ENCODE measurements around the gene SEPTIN1. TPM values are rescaled to one million over a fixed set of nuclear protein-coding genes. Genes with fewer than 3 reads are reported as not detected.
A peak's percentile ranks its signal among the peaks of the same experiment; 100 is the strongest.

The SEPTIN1 gene
- total RNA-seq, 1 experiment from 2014 or later, result 0.34 TPM

GRCh38 chr16:30416624-30417528 is 34.5 kb upstream of the SEPTIN1 start:
- DNase-seq, result no peak
- Histone ChIP-seq H3K9me3 (no peaks in the 10 kb centered on the region), H3K27me3 (replicated peaks; ENCODE audit: control insufficient read depth, insufficient read depth, low read length) (no peaks in the 10 kb centered on the region), H3K4me3 (ENCODE audit: low read depth, low read length) (peak overlapping the region; percentile 93), H3K36me3 (ENCODE audit: control insufficient read depth, insufficient read depth, low read length) (peaks cover 1% of the 10 kb centered on the region), H3K4me1 (peaks cover 11% of the 10 kb centered on the region; the same call in 1 of the 2 replicates)
- peak overlapping the region; percentile 57 for H3K27ac Mint-ChIP-seq (ENCODE audit: unreplicated experiment)
- peaks cover 37% of the 10 kb centered on the region for H3K36me3 Mint-ChIP-seq (ENCODE audit: insufficient read depth, unreplicated experiment)
- H3K27me3 Mint-ChIP-seq (ENCODE audit: insufficient read depth, unreplicated experiment), result no peaks in the 10 kb centered on the region
- intact Hi-C loops (cut with micrococcal nuclease; ENCODE audit: unreplicated experiment), result no loop called here
- no TSS peak for BruUV-seq (replicated peaks)
- no peaks in the 10 kb centered on the region for H3K9me3 Mint-ChIP-seq (ENCODE audit: unreplicated experiment)
- ChIA-PET POLR2A (interaction anchor here (0.7 to 1.6 kb wide), 10 partner anchors 10 to 242 kb away, joined by 3 to 27 read pairs (median 5); partner anchors contain the start of genes DCTPP1, FBRS, SEPHS2 and ZNF48), CTCF (interaction anchor here (0.6 to 2.2 kb wide), 11 partner anchors 7 to 372 kb away, joined by 3 to 49 read pairs (median 9); partner anchors contain the start of genes DCTPP1, PRR14, TBC1D10B and ZNF48)
- H3K4me1 Mint-ChIP-seq (ENCODE audit: low read depth, unreplicated experiment), result peaks cover 16% of the 10 kb centered on the region
- TF ChIP-seq, protein P1, sequence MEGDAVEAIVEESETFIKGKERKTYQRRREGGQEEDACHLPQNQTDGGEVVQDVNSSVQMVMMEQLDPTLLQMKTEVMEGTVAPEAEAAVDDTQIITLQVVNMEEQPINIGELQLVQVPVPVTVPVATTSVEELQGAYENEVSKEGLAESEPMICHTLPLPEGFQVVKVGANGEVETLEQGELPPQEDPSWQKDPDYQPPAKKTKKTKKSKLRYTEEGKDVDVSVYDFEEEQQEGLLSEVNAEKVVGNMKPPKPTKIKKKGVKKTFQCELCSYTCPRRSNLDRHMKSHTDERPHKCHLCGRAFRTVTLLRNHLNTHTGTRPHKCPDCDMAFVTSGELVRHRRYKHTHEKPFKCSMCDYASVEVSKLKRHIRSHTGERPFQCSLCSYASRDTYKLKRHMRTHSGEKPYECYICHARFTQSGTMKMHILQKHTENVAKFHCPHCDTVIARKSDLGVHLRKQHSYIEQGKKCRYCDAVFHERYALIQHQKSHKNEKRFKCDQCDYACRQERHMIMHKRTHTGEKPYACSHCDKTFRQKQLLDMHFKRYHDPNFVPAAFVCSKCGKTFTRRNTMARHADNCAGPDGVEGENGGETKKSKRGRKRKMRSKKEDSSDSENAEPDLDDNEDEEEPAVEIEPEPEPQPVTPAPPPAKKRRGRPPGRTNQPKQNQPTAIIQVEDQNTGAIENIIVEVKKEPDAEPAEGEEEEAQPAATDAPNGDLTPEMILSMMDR (IDR thresholded peaks at IDR 0.05; ENCODE audit: insufficient read depth in 1 of 2, low read depth in 1 of 2, low read length in 1 of 2, severe bottlenecking in 1 of 2, unreplicated experiment in 1 of 2), result no peak
- H3K4me3 Mint-ChIP-seq (ENCODE audit: unreplicated experiment), result peak overlapping the region; percentile 55

- Mint-ChIP-seq H3K4me1 (ENCODE audit: low read depth, unreplicated experiment) (peaks cover 16% of the 10 kb centered on the region), H3K27ac (ENCODE audit: unreplicated experiment) (no peak overlapping the region), H3K27me3 (ENCODE audit: insufficient read depth, unreplicated experiment) (no peaks in the 10 kb centered on the region), H3K36me3 (ENCODE audit: insufficient read depth, unreplicated experiment) (peaks cover 30% of the 10 kb centered on the region), H3K9me3 (ENCODE audit: unreplicated experiment) (no peaks in the 10 kb centered on the region), H3K4me3 (ENCODE audit: unreplicated experiment) (no peak overlapping the region)
- BruUV-seq (replicated peaks), result no TSS peak
- intact Hi-C loops (cut with micrococcal nuclease; ENCODE audit: unreplicated experiment), result no loop called here
- Histone ChIP-seq H3K36me3 (ENCODE audit: control insufficient read depth, insufficient read depth, low read length) (peaks cover 1% of the 10 kb centered on the region), H3K27me3 (replicated peaks; ENCODE audit: control insufficient read depth, insufficient read depth, low read length) (no peaks in the 10 kb centered on the region), H3K4me1 (peaks cover 11% of the 10 kb centered on the region; the same call in 1 of the 2 replicates), H3K4me3 (ENCODE audit: low read depth, low read length) (no peak overlapping the region), H3K9me3 (no peaks in the 10 kb centered on the region)
- ChIA-PET POLR2A (no interaction called here), CTCF (interaction anchor here (1.0 kb wide), 1 partner anchor 9 kb away, joined by 3 read pairs; the partner anchor contains the start of gene ZNF771)
- DNase-seq, result no peak
- TF ChIP-seq, protein P1 (IDR thresholded peaks at IDR 0.05; ENCODE audit: insufficient read depth in 1 of 2, low read depth in 1 of 2, low read length in 1 of 2, severe bottlenecking in 1 of 2, unreplicated experiment in 1 of 2), result no peak
These were observed 33.8 kb upstream of the SEPTIN1 start for GRCh38 chr16:30416047-30416603.

DNA sequence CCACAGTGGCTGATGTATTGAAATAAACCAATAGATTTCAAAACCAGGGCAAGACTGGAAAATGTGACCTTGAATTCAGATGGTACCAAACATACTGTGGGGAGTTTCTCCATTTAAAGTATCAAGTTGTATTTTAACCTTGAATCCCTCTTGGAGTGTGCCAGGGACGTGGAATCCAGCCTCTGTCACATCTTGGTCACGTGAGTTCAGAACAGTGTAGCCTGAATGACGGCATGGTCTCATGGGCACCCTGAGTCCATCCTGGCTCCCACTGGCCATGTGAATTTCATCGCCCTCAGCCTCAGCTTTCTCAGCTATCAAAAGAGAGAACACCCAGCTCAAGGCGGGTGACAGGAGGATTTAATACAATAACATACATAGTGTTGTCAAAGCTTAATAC is 31.8 kb upstream of the SEPTIN1 start:
- Mint-ChIP-seq H3K9me3 (ENCODE audit: unreplicated experiment) (no peaks in the 10 kb centered on the region), H3K4me3 (ENCODE audit: unreplicated experiment) (no peak overlapping the region), H3K36me3 (ENCODE audit: insufficient read depth, unreplicated experiment) (peaks cover 19% of the 10 kb centered on the region), H3K27ac (ENCODE audit: unreplicated experiment) (no peak overlapping the region), H3K27me3 (ENCODE audit: insufficient read depth, unreplicated experiment) (no peaks in the 10 kb centered on the region), H3K4me1 (ENCODE audit: low read depth, unreplicated experiment) (peaks cover 16% of the 10 kb centered on the region)
- TF ChIP-seq, protein P1 (IDR thresholded peaks at IDR 0.05; ENCODE audit: insufficient read depth in 1 of 2, low read depth in 1 of 2, low read length in 1 of 2, severe bottlenecking in 1 of 2, unreplicated experiment in 1 of 2), result no peak
- intact Hi-C loops (cut with micrococcal nuclease; ENCODE audit: unreplicated experiment), result no loop called here
- Histone ChIP-seq H3K36me3 (ENCODE audit: control insufficient read depth, insufficient read depth, low read length) (no peaks in the 10 kb centered on the region; the same call in 1 of the 2 replicates), H3K27me3 (replicated peaks; ENCODE audit: control insufficient read depth, insufficient read depth, low read length) (no peaks in the 10 kb centered on the region), H3K9me3 (no peaks in the 10 kb centered on the region), H3K4me3 (ENCODE audit: low read depth, low read length) (no peak overlapping the region), H3K4me1 (peaks cover 16% of the 10 kb centered on the region)
- BruUV-seq (replicated peaks), result no TSS peak
- ChIA-PET POLR2A (no interaction called here), CTCF (interaction anchor here (0.6 kb wide), 1 partner anchor 355 kb away, joined by 4 read pairs; no protein-coding TSS in a partner anchor)
- no peak for DNase-seq

Measured in Caco-2 (cell line).